NCI-H748 treated with DMSO at 0.1 percent for 48 hours (cell line): Measurements from ENCODE around the gene CHTF18.
"Not testable (repeated sequence)": the region's sequence is repeated elsewhere in the genome, so short reads cannot be mapped to it uniquely, and the experiment has no call there.

Source experiments
- DNase-seq: peaks from one replicate; lab custom pipeline; 2025; lab: John Stamatoyannopoulos, UW

CHTF18 gene

DNA sequence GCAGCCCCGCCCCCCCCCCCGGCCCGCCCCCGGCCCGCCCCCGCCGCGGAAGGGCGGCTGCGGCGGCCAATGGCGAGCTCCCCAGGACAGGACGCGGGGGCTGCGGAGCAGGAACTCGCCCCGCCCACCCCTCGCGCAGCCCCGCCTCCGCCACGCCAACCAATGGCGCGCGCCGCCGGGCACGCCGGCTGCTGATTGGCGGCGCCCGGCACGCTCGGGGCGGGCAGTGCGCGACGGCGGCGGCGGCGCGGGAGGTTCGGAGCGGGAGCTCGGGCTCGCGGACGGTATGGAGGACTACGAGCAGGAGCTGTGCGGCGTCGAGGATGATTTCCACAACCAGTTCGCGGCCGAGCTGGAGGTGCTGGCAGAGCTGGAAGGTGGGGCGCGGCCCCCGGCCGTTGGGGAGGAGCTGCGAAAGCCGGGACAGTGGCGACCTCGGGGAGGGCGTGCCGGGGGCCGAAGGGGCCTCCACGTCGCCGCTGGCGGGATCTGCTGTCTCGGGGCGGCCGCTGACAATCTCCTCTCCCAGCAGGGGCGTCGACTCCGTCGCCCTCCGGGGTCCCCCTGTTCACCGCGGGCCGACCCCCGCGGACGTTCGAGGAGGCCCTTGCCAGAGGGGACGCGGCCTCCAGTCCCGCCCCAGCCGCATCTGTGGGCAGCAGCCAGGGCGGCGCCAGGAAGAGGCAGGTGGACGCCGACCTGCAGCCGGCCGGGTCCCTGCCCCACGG is at the start of gene CHTF18:
Gene CHTF18 (plus strand): TSS at position 222 of the 728 bp plus-strand sequence. CDS start 65 bp downstream, at position 287.
- peak; percentile 49 for DNase-seq

DNA sequence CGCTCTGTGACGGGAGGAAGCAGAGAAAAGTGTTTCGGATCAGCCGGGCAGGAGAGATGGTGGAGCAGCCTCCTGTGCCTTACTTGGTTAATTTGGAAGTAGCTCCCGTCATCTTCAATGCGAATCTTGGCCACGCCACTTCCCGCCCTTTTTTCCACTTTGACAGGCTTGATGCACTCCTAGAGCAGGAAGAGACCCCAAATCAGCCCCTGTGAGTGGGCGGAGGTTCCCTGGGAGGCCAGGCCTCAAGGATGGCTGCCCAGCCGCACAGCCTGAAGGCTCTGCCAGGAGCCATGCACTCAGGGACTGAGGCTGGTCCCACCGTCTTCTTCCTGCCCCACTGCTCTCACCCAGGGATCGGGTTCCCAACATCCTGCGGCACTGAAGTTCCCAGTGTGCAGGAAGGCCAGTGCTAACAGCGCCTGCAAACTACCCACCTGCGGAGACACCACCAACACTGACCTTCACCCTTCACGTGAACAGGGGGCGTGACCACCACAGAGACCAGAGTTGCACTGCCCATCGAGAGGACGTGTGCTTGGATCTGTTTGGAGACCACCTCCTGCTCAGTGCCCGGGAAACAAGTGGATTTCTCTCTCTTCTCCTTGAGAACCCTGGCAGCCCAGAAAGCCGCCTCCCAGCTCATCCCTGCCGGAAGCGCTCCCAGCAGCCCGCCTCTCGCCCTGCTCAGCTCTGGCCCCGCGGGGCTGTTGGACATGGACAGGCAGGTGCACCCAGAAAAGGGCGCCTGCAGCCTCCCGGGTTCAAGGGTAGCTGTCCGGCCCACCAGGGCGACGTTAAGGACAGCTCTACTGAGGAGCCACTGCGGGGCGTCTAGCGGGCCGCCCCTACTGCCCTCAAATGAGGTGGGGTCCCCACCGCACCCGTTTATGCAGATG is 48.6 kb upstream of the CHTF18 start:
- no peak for DNase-seq

DNA sequence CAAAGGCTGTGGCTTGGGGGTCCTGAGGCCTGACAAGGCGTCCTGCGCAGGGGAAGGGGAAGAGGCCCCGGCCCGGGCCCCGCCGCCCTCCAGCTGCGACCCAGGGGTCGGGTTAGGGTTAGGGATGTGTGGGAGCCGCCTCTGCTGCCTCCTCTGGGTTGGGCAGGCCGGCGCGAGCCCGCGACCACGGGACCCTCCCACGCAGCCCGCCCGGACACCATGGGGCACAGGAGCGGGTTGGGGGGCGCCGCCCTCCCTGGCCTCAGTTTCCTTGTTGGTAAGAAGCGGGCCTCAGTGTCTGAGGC is 48.0 kb upstream of the CHTF18 start:
- no peak for DNase-seq

DNA sequence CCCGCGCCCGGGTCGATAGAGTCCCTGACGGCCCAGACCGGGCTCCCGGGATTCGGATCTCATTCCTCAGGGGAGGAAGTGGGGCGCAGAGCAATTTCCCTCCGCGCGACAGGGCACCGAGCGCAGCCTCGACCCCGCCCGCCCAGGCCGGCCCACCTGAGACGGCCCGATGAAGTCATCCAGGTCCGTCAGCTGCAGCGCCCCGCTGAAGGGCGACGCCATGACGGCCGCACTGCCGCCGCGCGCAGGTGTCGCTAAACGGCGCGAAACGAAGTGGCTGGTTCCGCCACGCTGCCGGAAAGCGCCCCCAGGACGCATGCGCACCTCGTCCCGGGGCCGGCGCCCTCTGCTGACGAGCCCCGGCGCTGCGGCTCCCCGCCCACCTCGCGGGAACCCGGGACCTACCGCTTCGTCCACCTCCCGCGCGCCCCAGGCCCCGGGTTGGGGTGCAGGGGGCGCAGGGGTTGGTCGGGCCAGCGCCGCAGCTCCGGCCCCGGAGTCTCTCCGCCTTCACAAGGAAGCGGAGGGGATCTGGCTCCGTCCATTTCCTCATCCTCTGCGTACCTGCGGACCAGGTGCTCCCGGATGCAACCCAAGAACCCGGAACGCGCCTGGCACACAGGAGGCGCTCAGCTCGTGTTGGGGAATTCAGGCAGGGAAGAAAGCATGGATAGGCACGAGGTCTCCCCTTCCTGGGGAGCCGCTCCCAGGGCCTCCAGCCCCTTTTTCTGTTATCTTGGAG is 47.5 kb upstream of the CHTF18 start, which contains the start of gene CIAO3:
Gene CIAO3 (minus strand): TSS at position 234 of the 742 bp plus-strand sequence. CDS start 12 bp downstream, at position 222.
- DNase-seq, result peak; percentile 57

DNA sequence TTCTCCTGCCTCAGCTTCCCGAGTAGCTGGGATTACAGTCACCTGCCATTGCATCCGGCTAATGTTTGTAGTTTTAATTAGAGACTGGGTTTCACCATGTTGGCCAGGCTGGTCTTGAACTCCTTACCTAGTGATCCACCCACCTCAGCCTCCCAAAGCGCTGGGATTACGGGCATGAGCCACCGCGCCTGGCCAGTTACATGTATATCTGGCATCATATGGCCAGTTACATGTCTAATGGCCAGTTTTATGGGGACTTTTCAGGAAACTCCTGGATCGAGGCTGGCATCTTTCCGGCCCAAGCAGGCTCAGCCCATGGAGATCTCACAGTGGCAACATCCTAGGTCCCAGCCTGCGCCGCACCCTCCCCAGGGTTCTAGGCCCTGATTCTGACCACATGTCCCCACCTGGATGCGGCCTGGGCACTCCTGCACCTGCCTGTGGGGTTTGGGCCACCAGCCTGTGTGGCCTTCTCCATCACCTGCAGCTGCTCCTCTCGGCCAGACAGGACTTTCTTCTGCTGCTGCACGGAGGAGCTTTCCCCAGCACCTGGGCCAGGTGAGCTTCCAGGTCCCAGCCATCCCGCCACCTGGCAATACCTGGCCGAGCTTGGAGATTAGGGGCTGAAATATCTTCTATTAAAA is 46.3 kb upstream of the CHTF18 start:
- no peak for DNase-seq

DNA sequence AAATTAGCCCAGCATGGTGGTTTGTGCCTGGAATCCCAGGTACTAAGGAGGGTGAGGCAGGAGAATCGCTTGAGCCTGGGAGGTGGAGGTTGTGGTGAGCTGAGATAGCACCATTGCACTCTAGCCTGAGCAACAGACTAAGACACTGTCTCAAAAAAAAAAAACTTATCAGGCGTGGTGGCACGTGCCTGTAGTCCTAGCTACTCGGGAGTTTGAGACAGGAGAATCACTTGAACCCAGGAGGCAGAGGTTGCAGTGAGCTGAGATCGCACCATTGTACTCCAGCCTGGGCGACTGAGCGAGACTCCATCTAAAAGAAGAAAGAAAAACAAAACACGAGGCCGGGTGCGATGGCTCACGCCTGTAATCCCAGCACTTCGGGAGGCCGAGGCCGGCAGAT is 45.5 kb upstream of the CHTF18 start:
- not testable (repeated sequence) for DNase-seq

DNA sequence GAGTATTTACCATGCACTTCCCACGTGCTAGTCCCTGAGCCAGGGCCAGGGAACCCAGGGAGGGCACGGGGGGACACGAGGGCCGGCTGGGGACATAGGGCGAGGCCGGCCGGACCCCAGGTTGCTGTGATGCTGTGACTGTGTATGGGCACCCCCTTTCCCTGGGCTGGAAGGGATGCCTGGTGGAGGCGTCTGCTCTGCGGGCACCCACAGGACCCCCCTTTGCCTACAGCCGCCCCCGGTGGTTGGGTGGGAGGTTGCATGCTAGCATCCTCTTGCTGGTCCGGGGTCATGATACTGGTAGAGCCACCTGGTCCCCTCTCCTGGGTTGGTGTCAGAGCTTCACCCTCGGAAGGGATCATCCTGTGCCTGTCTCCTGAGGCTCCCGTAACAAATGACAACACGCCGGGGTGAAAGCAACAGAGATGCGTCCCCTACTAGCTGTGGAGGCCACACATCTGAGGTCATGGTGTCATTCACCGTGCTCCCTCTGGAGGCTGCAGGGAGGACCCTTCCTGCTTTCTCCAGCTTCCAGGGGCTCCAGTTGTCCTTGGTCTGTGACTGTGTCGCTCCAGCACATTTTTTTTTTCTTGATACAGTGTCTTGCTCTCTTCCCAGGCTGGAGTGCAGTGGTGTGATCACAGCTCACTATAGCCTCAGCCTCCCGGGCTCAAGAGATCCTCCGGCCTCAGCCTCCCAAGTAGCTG is 44.5 kb upstream of the CHTF18 start:
- no peak for DNase-seq

DNA sequence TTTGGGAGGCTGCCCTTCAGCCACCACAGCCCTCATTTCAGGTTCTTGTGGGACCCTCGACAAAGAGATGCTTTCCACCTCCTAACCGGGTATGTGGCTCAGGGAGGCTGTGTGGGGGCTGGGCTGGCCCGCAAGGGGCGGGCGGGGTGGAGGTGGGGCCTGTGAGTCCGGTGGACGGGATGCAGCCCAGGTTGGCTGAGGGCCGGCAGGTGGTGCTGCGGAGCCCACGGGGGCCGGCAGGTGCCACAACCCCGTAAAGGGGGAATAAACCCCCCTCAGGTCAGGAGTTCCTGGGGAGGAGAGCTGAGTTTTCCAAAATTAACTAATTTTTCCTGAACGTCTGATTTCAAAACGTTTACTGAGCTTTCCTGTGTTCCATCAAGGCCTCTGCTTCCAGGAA is 42.7 kb upstream of the CHTF18 start:
- no peak for DNase-seq

DNA sequence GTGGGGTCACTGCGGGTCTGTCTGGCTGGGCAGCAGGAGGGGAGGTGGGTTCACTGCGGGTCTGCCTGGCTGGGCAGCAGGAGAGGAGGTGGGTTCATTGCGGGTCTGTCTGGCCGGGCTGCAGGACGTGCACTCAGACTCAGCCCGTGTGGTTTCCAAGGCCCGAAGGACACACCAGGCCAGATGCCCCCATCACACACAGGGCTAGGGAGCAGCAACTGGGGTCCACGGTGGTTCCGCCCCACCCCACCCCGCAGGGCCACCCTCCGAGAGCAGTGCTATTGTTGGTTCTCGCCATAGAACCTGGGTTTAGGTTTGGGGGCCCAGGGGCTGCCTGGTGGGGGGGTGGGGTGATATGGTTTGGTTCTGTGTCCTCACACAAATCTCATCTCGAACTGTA is 41.8 kb upstream of the CHTF18 start:
- DNase-seq, result no peak

DNA sequence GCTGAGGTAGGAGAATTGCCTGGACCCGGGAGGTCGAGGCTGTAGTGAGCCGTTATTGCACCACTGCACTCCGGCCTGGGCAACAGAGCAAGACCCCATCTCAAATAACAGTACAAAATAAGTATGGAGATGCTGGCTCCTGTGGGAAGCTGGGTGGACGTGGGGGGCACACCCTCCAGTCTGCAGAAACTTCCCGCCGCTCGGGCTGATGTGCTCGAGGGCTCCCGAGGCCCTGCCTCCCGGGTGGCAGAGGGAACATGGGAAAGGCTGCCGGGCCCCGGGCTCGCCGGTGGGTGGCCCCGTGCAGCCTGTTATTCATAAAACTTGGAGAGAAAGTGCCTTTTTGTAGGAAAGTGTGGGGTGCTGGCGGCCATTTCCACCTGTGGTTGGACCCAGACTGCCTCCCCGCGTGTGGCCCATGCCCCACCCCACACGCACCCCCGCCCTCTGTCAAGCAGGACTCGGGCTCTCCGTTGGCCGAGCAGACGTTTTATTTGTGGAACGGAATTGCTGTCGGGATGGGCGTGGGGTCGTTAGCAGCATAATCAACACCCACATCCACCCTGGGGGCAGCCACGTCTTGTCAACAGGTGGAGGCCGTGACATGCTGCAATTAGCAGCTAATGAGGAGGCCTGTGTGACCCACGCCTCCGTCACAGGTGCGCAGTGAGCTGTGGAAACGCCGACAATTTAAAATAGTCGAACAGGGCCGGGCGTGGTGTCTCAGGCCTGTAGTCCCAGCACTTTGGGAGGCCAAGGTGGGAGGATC is 40.3 kb upstream of the CHTF18 start:
- DNase-seq, result no peak

DNA sequence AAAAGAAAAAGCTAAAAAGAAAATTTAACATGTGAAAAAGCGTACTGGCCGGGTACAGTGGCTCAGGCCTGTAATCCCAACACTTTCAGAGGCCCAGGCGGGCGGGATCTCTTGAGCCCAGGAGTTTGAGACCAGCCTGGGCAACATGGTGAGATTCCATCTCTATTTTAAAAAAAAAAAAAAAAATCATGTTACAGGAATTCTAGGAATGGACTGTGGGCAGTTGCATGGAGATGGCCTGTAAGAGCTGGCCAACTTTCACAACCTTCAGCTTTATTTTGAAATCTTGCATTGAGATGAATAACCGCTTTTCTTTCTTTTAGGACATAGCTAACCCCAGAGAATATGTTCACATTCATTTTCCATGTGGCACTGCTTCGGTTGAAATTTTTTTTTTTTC is 39.4 kb upstream of the CHTF18 start:
- DNase-seq, result no peak

DNA sequence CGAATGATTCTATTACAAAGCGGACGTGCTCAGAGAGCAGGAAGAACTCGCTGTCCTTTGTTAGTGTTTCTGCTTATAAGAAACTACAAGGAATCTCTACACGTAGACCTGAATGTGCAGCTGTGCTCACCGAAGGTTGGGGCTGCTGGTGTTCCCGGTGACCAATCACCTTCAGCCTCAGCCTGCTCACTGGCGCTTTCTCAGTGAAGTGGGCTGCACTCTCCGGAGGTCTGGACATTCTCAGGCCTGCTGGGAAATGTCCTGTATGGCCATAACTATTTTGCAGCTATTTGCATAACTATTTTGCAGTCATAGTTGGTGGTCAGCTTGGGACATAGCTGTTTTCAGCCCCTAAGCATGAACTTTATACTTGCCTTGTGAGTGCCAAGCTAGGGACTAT is 37.9 kb upstream of the CHTF18 start:
- DNase-seq, result no peak

DNA sequence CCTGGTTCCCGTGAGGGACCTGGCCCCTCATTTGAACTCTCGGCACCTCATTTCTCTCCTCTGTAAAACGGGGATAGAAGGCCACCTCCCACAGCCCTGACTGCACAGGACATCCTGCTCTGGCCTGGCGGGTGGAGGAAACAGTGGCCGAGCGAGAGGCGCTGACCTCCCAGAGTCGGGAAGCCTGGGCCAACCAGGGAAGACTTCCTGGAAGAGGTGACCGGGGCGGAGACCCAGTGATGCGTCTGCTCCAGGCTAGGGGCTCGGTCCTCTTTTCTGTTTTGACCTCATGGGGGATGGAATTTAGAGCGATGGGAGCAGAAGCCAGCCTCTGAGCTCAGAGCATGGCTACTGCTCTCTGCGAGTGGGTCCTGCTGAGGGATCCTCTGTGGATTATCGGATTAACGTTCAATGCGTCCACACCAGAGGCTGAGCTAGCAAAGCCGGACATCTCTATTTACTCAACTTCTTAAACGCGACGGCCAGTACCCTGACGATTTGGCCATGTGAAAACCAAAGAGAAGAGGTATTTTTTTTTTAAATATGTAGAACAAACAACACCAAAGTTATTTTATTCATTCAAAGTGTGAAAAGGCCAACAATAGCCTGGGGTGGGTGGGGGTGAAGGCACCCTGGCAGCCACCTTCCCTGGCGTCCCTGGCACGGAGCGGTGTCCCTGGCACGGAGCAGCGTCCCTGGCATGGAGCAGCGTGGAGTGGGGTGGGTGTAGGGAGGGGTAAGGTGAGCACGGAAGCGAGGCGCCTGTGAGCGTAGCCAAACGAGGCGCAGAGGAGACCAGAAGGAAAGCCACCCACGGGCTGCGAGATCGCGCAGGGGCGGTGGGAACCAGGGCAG is 37.0 kb upstream of the CHTF18 start:
- no peak for DNase-seq

DNA sequence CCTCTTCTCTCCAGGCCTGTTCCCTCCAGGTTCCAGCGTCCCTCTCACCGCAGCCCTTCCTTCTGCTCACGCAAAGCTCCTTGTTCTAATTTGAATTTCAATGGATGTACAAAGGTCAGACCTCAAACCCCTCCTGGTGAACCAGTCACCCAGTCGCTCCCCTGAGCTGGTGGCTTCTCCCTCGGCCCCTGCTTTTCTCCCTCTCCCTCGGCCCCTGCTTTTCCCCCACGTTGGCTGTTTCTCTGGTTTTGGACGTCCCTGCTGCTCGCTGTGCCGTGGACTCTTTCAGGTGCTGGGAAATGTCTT is 36.5 kb upstream of the CHTF18 start:
- no peak for DNase-seq

DNA sequence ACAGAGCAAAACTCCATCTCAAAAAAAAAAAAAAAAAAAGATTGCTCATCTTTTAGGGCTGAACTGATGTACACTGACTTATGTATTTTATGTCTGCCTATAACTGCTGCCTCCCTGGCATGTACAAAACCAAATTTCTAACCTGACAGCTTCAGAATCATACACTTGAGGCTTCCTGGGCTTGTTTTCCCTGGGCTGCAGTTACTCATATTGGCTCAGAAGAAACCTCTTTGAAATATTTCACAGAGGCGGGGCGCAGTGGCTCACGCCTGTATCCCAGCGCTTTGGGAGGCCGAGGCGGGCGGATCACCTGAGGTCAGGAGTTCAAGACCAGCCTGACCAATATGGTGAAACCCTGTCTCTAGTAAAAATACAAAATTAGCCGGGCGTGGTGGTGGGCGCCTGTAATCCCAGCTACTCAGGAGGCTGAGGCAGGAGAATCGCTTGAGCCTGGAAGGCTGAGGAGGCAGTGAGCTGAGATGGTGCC is 34.3 kb upstream of the CHTF18 start:
- DNase-seq, result not testable (repeated sequence)

DNA sequence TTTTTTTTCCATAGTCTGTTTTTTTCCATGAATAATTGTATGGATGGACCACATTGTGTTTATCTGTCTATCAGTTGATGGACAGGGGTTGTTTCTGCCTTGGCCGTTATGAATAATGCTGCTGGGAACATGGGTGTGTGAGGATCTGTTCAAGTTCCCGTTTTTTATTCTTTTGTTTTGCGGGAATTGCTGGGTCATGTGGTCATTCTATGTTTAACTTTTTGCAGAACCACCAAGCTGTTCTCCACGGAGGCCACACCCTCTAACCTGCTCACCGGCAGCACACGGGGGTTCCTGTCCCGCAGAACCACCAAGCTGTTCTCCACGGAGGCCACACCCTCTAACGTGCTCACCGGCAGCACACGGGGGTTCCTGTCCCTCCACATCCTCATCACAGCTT is 33.8 kb upstream of the CHTF18 start:
- no peak for DNase-seq

DNA sequence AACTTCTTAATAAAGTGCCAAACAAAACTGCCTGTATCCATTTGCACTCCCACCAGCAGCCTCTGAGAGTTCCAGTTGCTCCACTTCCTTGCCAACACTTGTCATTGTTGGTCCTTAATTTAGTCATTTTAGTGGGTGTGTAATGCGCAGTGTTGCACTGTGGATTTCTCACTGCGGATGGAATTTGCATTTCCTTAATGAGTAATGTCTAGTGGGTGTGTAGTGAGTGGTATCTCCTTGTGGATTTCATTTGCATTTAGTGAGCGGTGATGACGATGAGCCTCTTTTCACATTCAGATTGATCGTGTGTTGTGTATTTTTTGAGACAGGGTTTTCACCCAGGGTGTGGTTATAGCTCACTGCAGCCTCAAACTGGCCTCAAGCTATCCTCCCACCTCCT is 32.0 kb upstream of the CHTF18 start:
- no peak for DNase-seq

DNA sequence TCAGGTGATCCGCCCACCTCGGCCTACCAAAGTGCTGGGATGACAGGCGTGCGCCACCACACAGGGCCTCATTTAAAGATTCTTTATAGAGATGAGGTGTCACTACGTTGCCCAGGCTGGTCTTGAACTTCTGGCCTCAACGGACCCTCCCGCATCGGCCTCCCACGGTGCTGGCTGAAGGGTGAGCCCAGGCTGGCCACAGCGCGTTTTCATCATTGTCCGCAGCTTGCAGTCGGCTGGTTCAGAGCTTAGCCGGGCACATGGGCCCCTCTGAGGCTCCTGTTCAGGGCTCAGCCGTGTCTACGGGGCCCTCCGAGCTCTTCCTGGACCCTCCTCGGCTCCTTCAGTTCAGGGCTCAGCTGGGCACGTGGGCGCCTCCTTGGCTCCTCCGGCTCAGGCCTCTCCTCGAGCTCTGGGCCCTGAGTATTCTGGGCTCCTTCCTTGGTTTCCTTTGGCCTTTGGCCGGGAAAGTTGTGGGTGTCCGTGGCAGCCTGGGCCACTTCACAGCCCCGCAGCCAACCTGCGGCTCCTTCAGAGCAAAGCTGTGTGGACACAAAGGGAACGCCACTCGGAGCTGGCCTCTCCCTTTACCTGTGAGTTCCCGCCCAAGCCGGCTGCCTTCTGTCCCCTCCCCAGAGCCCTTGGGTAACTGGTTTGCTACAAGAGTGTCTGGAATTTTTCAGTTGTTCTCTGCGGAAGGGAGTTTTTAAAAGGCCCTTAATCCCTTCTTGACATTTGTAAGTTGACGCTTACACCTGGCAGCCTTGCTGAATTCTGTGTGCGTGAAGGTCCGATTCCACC is 29.1 kb upstream of the CHTF18 start:
- DNase-seq, result no peak

DNA sequence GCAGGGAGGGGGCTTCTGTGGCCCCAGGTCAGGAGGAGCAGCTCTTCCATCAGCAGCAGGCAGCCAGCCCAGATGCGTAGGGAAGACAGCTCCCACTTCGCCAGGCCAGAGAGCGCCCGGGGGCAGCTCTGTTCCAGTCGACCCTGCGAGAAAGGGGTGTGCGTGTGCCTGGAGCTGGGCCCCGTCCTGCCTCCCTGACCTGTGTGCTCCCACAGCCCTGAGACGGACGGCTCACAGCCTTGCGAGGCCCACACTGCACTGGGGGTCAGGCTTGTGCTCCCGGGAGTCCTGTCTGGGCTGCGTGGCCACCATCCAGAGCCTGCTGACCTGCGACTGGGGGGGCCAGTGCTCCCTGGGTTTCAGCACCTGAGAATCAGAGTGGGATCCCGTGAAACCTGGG is 28.4 kb upstream of the CHTF18 start:
- no peak for DNase-seq
